ENCODE data around the gene PCSK6.
"Not testable (repeated sequence)": the region's sequence is repeated elsewhere in the genome, so short reads cannot be mapped to it uniquely, and the experiment has no call there.

PCSK6 gene

DNA sequence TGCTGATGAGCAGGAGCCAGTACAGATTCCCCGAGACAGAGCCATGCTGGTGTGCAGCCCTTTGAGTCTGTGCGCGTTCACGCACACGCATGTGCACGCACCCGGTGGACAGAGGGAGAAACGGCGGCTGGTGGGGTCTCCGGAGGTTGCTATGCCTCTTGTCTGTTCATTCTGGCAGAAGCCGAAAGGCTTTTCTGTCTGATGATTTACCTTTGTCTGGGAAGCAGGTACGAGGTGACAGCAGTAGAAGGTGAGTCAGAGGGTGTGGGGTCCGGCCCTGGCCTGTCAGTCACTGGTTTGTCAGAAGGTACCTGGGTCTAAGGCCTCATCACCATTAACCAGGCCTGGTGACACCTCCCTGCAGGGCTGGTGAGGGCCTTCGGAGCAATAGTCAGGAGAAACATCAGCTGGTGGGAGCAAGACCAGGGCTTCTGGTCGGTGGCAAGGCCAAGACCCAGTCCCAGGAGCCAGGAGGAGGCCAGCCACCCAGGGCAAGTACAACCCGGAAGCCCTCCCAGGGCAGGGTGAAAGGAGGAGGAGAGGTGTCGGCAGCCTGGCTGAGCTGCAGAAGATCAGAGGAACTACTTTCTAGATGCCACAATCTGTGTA is 7.5 kb downstream of the PCSK6 start:
- no peak for FAIRE-seq

DNA sequence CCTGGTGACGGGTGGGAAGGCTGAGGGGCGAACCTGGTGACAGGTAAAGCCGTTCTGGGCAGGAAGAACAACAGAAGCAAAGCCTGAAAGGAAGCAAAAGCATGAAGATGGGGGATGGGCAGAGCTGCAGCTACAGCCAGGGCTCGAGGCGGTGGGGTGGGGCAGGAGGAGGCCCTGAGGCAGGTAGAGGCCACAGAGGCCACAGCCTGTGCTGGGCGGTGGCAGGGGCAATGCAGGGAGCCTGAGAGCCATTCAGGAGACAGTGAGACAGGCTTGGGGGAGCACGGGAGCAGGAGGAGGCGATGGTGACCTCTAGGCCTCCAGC is 8.2 kb downstream of the PCSK6 start:
- no peak for FAIRE-seq

DNA sequence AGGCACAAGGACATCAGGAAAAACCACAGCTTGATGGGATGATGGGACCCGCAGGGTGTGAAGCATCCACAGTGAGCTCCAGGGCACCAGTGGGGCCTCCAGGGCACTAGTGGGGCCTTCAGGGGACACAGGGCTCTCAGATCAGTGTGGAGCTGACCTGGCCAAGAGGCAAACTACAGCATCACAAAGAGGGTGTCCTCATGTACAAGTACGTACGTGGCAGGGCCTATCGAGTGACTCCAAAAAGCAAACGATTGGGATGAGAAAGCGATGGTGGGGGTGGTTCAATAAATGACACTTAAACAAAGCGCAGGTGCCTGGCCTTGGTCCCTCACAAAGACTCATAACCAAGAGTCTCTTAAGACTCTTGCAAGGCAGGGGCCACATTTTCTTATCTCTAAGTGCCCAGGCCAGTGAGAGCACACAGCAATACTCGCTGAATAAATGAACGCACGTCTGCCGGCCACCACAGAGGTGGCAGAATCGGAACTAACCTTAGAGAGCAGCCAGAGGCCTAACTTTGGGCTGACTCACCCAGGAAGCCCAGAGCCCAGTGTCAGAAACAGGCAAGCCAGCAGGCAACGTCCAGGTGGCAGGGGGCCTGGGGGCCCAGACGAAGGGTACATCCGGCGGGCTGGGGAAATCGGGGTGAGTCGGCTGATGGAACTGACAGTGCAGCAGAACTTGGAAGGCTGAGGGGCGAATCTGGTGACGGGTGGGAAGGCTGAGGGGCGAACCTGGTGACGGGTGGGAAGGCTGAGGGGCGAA is 8.7 kb downstream of the PCSK6 start:
- FAIRE-seq: no peak

- no peak for FAIRE-seq
Observed at GRCh38 chr15:101479851-101480612, 9.5 kb downstream of the PCSK6 start.

- FAIRE-seq: no peak
Observed at GRCh38 chr15:101479342-101479845, 10.1 kb downstream of the PCSK6 start.

GRCh38 chr15:101478701-101479341 is 10.7 kb downstream of the PCSK6 start:
- FAIRE-seq: no peak

DNA sequence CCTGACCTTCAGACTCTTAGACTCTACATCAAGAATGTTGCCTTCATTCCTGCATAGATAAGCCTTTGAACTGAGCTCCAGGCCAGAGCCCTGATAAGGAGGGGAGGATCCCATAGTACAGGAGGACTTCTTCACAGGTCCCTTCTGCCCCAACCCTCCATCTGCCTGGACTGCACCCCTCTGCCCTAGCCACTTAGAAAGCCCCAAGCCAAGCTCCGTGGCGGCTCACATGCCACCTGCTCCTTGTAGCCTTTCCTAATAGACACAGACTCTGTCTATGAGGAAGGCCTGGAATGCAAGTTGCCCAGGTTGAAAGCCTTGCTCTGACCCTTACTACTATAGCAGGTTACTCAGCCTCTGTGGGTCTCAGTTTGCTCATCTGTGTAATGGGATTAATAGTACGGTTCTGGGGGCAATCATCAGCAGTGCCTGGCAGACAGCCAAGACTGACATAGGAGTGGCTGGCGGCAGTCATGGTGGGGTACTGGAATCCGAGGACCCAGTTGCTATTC is 11.6 kb downstream of the PCSK6 start:
- FAIRE-seq: no peak

- no peak for FAIRE-seq
Observed at GRCh38 chr15:101476756-101477155, 12.8 kb downstream of the PCSK6 start.

DNA sequence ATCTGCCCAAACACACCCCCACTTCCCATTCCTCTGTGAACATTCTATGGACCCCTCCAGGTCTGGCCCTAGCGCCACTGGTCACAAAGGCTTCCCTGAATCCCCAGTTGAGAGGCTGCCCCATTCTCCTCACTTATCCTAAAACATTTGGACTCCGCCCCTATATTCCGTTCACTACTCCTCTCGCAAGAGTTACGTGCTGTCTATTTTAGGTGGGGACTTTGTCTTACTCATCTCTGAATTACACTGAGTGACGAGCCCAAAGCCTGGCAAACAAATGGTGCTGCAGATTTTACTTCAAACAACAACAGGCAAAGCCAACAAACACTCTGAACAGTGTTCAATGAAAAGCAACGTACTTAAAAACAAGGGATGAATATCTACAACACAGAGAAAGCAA is 14.5 kb downstream of the PCSK6 start:
- FAIRE-seq: no peak

GRCh38 chr15:101474233-101474632 is 15.3 kb downstream of the PCSK6 start:
- no peak for FAIRE-seq

DNA sequence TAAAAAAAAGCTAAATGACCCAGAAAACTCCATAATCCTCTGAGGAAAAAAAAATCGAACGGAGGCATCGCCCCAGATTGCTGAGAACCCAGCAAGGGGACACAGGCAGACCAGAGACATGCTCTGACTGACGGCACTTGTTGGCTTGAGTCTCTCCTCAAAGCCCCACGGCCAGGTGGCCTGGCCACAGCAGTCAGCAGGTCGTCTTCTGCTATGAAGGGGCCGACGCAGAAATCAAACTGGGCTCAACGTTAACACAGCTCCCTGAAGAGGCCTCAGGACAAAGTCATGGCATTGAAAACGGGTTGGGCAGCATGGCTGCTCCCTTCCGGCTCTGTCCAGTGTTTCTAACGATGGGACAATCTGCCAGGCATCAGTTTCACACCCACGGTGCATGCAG is 17.5 kb downstream of the PCSK6 start:
- no peak for FAIRE-seq

- no peak for FAIRE-seq
Observed at GRCh38 chr15:101470548-101471239, 18.8 kb downstream of the PCSK6 start.

- FAIRE-seq: no peak
Observed at GRCh38 chr15:101469520-101470288, 19.8 kb downstream of the PCSK6 start.

- no peak for FAIRE-seq
Observed at GRCh38 chr15:101466188-101466587, 23.3 kb downstream of the PCSK6 start.

DNA sequence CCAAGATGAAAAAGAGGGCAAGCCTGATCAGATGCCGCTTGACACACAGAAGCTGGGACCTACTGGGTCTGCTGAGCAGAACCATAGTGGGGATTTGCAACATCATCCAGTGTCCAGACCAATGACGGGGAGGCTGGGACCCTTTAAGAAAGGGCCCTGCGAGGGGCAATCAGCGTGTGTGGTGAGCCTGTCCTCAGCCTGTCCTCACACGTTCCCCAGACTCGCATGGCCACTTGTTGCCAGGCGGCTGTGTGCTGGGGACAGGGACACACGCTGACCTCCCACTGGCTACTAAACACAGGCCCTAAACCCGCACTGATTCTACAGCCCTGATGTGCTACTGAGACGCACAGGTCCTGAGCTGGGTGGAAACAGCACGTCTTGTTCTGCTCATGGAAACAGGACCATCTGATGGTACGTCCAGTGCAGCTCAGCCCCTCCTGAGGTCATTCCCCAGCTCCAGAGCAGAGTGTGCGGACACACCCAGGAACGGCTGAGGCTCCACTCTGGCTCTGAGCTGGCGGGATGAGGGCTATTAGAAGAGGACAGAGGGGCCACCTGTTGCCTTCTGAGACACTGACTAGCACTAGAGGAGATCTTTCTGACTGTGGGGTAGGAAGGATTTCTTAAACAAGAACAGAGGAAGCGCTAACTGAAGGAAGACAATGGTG is 24.4 kb downstream of the PCSK6 start:
- FAIRE-seq: no peak

- no peak for FAIRE-seq
Observed at GRCh38 chr15:101464256-101464998, 25.1 kb downstream of the PCSK6 start.

DNA sequence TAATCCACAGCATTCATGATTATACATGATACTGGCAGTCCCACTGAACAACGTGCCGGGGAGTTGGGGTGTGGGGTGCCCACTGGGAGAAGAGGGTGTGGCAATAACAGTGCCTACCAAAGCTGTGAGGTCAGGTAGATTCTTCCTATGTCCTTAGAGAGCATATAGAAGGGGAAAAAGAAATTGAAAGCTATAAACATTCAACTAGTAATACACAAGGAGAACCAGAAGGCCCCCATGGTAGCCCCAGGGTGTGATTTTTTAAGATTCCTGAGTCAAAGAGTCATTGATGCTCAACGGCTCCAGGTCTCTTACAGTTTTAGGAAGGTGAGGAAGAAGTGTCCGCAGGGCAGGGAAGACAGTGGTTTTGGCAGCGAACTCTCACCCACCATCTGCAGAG is 25.8 kb downstream of the PCSK6 start:
- FAIRE-seq: not testable (repeated sequence)

DNA sequence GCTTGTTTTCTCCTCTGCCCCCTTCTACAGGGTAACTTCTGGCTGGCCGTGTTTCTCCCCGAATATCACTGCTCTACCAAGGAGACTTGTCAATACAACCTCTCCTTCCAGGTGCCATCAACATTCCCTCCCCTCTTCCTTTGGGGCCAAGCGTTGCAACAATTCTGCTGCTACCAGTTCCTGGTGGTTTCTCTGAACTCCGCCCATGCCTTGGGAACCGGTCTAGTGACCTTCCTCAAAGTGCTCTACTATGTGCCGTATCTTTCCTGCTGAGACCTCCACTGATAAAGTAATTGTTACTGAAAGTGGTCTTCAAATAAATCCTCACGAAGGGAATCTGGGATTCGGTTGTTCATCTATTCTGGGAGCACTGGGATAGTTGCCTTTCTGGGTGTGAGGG is 26.2 kb downstream of the PCSK6 start:
- FAIRE-seq: no peak

DNA sequence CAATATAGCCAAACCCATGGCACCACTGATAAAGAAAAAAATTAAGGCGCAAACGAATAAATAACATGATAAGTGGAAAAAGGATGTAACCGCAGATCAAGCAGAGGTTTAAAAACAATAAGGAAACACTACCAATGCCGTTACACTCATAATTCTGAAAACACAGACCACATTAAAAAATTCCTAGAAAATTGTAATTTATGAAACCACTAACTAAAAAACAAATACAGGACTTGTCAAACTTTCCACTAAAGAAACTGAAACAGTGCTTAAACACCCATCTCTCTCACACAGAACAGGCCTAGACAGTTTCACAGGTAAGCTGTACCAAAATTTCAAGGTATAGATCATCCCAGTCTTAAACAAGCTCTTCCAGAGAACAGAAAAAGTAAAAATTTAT is 28.4 kb downstream of the PCSK6 start:
- no peak for FAIRE-seq

DNA sequence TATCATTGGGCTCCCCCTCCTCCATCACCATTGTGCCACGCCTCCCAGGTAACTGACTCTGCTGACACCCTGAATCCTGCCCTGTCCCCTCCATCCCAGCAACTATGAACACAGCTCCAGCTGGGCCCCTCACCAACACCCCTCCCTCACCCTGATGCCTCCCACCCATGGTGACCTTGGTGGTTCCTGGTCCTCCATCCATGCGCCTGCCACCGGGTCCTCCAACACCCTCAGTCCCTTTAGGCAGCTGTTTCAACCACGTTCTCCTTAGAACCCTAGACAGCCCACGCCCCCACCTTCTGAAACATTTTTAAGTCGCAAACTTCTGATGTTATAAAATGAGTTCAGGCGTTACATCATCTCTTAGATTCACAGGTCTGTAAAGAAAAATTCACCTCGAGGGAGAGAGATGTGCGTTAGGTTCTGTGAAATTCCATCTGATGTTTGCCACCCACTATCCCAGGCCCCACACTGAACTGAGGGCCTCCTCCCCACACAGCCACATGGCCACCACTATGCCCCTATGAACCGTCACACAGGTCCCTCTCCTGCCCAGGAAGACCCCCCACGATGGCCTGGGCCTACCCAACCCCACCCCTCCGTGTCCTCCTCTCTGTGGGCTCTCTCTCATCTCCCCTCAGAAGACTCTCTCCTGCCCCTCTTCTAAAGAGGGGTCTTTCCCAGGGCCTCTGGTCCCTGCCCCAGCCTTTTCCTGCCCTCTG is 29.8 kb downstream of the PCSK6 start:
- no peak for FAIRE-seq

Measured in A204.1 (cell line).